Suprapubic skin (tissue), 4 donors: ENCODE data around the gene DPYSL4. TPM values are rescaled to one million over a fixed set of nuclear protein-coding genes. Genes with fewer than 3 reads are reported as not detected.

Experiments used
- DNase-seq, 2 donors: peaks; one replicate each; pipeline ENCODE4 v3.0.0-alpha.2; 2019; ENCODE audit warnings: low spot score in 2 of 2
- H3K27ac ChIP-seq: fragments of 200-600 bp; sonication (generic); one replicate; pipeline ENCODE4 v1.5.1; 2019
- H3K27me3 ChIP-seq: fragments of 200-600 bp; sonication (generic); one replicate; pipeline ENCODE4 v1.5.1; 2019
- H3K36me3 ChIP-seq: fragments of 200-600 bp; sonication (generic); one replicate; pipeline ENCODE4 v1.5.1; 2019
- H3K4me1 ChIP-seq: fragments of 200-600 bp; sonication (generic); one replicate; pipeline ENCODE4 v1.5.1; 2019
- H3K4me3 ChIP-seq: fragments of 200-600 bp; sonication (generic); one replicate; pipeline ENCODE4 v1.5.1; 2019; ENCODE audit warnings: mild to moderate bottlenecking
- H3K9me3 ChIP-seq: fragments of 200-600 bp; sonication (generic); one replicate; pipeline ENCODE4 v1.5.1; 2019
- CTCF ChIP-seq, 2 donors: fragments of 200-600 bp in 1 of 2; fragments of 450-650 bp in 1 of 2; sonication (generic) in 1 of 2; IDR thresholded peaks; one replicate each; pipeline ENCODE4 v1.5.1; 2016 to 2019; ENCODE audit warnings: antibody characterized with exemption in 2 of 2, mild to moderate bottlenecking in 1 of 2, moderate library complexity in 1 of 2
- EP300 ChIP-seq: sonication (generic); formaldehyde crosslinking; IDR thresholded peaks from one replicate; pipeline ENCODE4 v1.6.1; 2017; ENCODE audit warnings: antibody characterized with exemption
- POLR2A ChIP-seq, 2 donors: fragments of 450-650 bp; IDR thresholded peaks; one replicate each; pipeline ENCODE4 v1.6.1; 2017; ENCODE audit warnings: antibody characterized with exemption in 2 of 2, mild to moderate bottlenecking in 2 of 2, moderate library complexity in 2 of 2
- POLR2AphosphoS5 ChIP-seq, 3 donors: sonication (generic); formaldehyde crosslinking; IDR thresholded peaks; one replicate each; pipeline ENCODE4 v1.6.1; 2017; ENCODE audit warnings: antibody characterized with exemption in 3 of 3
- WGBS: methylation state at CpG from one replicate; pipeline ENCODE4 v1.1.5; 2018; 5-methylcytosine and 5-hydroxymethylcytosine counted together
- total RNA-seq, 4 donors: library from RNA; depleted of rRNA; stranded (reverse); fragments of >200 nt; gene quantifications; one replicate each; pipeline ENCODE4 v1.1.0, GENCODE V29; 2016

The DPYSL4 gene
- total RNA-seq, 4 donors from 2014 or later: 0.38 to 1.7 (median 0.91) TPM; not detected in 1

- Histone ChIP-seq H3K4me3 (no peak overlapping the region), H3K4me1 (peaks cover 3% of the 10 kb centered on the region), H3K36me3 (no peaks in the 10 kb centered on the region), H3K27ac (no peak overlapping the region), H3K27me3 (no peaks in the 10 kb centered on the region), H3K9me3 (no peaks in the 10 kb centered on the region)
- TF ChIP-seq CTCF (IDR thresholded peaks at IDR 0.05) (no peak), POLR2A (IDR thresholded peaks at IDR 0.05) (no peak), POLR2AphosphoS5 (IDR thresholded peaks at IDR 0.05) (no peak), EP300 (no peak)
- 83% methylated on average over 7 of the region's 9 CpGs for WGBS
- DNase-seq: no peak
Observed at GRCh38 chr10:132232981-132233380, 46.2 kb downstream of the DPYSL4 start.

DNA sequence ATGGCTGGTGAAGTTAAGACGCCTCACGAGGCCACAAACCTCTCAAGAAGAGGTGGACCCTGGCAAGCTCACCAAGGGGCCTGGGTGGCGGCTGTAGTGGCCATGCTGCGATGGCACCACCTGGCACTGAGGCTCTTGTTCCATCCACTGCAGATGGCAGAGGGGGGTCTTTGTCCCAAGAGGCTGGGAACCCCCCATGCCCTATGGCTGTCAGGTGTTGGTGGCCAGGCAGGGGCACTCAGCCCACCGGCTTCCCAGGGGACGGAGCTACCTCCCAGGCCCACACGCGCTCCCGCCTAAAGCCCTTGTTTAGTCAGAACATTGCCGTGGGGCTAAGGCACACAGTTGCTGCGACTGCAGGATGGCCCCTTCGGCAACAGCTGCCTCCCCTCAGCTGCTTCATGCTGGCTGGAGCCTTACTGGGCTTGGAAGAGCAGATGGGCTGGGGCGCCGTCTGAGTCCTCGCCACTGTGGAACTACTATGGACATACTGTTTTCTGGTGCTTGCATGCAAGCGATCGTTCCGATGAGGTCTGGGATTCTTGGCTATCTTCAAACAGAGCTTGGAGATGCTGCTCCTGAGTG, 46.8 kb downstream of the DPYSL4 start:
- 87% methylated on average over 15 of the region's 18 CpGs for WGBS
- TF ChIP-seq EP300: no peak
- TF ChIP-seq CTCF (IDR thresholded peaks at IDR 0.05): no peak
- no peak for TF ChIP-seq POLR2AphosphoS5 (IDR thresholded peaks at IDR 0.05)
- H3K27me3 ChIP-seq: no peaks in the 10 kb centered on the region

GRCh38 chr10:132234860-132235259, 48.1 kb downstream of the DPYSL4 start:
- no peak for TF ChIP-seq POLR2A (IDR thresholded peaks at IDR 0.05)
- TF ChIP-seq POLR2AphosphoS5 (IDR thresholded peaks at IDR 0.05): no peak
- no peak for TF ChIP-seq CTCF (IDR thresholded peaks at IDR 0.05)
- TF ChIP-seq EP300: no peak

More for the DNA sequence above, 46.8 kb downstream of the DPYSL4 start:
- Histone ChIP-seq H3K36me3 (no peaks in the 10 kb centered on the region), H3K9me3 (no peaks in the 10 kb centered on the region), H3K4me3 (no peak overlapping the region), H3K27ac (no peak overlapping the region), H3K4me1 (peaks cover 3% of the 10 kb centered on the region)
- DNase-seq: no peak

DNA sequence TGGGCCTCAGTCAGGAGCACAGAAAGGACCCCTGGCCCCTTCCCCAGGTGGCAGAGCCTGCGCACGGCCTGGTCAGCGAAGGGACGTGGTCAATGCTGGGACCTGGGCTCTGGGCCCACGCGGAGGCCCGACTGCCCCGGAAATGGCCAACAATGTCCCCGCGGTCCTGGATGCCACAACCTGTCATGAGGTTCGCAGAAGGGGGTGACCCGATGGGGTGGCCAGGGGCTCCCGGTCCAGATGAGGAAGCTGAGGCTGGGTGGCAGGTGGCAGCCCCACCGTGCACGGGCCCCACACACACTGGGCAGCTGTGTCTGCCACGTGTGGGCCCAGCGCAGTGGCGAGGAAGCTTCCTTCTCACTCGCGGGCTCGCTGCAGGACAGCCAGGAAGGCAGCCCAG, 49.4 kb downstream of the DPYSL4 start:
- Histone ChIP-seq H3K36me3 (no peaks in the 10 kb centered on the region), H3K27me3 (no peaks in the 10 kb centered on the region), H3K9me3 (no peaks in the 10 kb centered on the region), H3K27ac (no peak overlapping the region), H3K4me3 (no peak overlapping the region), H3K4me1 (peaks cover 3% of the 10 kb centered on the region)
- WGBS: 98% methylated on average over 13 of the region's 21 CpGs
- DNase-seq: no peak
- TF ChIP-seq CTCF (IDR thresholded peaks at IDR 0.05): no peak
- TF ChIP-seq POLR2AphosphoS5 (IDR thresholded peaks at IDR 0.05): no peak
- TF ChIP-seq POLR2A (IDR thresholded peaks at IDR 0.05): no peak
- TF ChIP-seq EP300: no peak

More at GRCh38 chr10:132234860-132235259, 48.1 kb downstream of the DPYSL4 start:
- Histone ChIP-seq H3K4me1 (peaks cover 3% of the 10 kb centered on the region), H3K4me3 (no peak overlapping the region), H3K27me3 (no peaks in the 10 kb centered on the region), H3K9me3 (no peaks in the 10 kb centered on the region), H3K27ac (no peak overlapping the region), H3K36me3 (no peaks in the 10 kb centered on the region)
- WGBS: 92% methylated on average over 6 of the region's 6 CpGs
- DNase-seq: no peak

- WGBS: 80% methylated on average over 2 of the region's 13 CpGs
- no peak overlapping the region for H3K27ac ChIP-seq
- no peak overlapping the region for H3K4me3 ChIP-seq
- H3K36me3 ChIP-seq: no peaks in the 10 kb centered on the region
- no peaks in the 10 kb centered on the region for H3K27me3 ChIP-seq
- no peak for DNase-seq
- no peaks in the 10 kb centered on the region for H3K9me3 ChIP-seq
- TF ChIP-seq POLR2A (IDR thresholded peaks at IDR 0.05) (no peak), POLR2AphosphoS5 (IDR thresholded peaks at IDR 0.05) (no peak), EP300 (no peak), CTCF (IDR thresholded peaks at IDR 0.05) (no peak)
- peaks cover 3% of the 10 kb centered on the region for H3K4me1 ChIP-seq
Observed at GRCh38 chr10:132236881-132237280, 50.1 kb downstream of the DPYSL4 start.
